Stimulated activated naive CD8-positive, alpha-beta T cell treated with anti-CD3 and anti-CD28 coated beads, Interleukin-15, amount 100 ng/mL, for 72 hours (primary cell): ENCODE measurements around the gene USF2.

ENCODE experiments used
- ATAC-seq: fragments of 150-1000 bp; cut with Tn5 transposase; 2 replicates; pipeline ENCODE4 v1.10.0; 2021; ENCODE audit warnings: mild to moderate bottlenecking, moderate library complexity
- DNase-seq, 2 donors: peaks; one replicate each; pipeline ENCODE4 v3.0.0; 2021 to 2022
- H3K27ac Mint-ChIP-seq, 2 donors: one replicate each; pipeline ENCODE4 v1.8.0; 2022; ENCODE audit warnings: mild to moderate bottlenecking in 2 of 2, mixed read lengths in 2 of 2, moderate library complexity in 2 of 2
- H3K27me3 Mint-ChIP-seq: one replicate; pipeline ENCODE4 v1.8.0; 2022; ENCODE audit warnings: mixed read lengths
- H3K4me1 Mint-ChIP-seq: one replicate; pipeline ENCODE4 v1.8.0; 2022; ENCODE audit warnings: mild to moderate bottlenecking, mixed read lengths
- H3K4me3 Mint-ChIP-seq, 2 donors: one replicate each; pipeline ENCODE4 v1.8.0; 2022; ENCODE audit warnings: mild to moderate bottlenecking in 2 of 2, mixed read lengths in 2 of 2, moderate library complexity in 1 of 2
- H3K9me3 Mint-ChIP-seq, 2 donors: one replicate each; pipeline ENCODE4 v1.8.0; 2022; ENCODE audit warnings: mixed read lengths in 2 of 2

Gene USF2

DNA sequence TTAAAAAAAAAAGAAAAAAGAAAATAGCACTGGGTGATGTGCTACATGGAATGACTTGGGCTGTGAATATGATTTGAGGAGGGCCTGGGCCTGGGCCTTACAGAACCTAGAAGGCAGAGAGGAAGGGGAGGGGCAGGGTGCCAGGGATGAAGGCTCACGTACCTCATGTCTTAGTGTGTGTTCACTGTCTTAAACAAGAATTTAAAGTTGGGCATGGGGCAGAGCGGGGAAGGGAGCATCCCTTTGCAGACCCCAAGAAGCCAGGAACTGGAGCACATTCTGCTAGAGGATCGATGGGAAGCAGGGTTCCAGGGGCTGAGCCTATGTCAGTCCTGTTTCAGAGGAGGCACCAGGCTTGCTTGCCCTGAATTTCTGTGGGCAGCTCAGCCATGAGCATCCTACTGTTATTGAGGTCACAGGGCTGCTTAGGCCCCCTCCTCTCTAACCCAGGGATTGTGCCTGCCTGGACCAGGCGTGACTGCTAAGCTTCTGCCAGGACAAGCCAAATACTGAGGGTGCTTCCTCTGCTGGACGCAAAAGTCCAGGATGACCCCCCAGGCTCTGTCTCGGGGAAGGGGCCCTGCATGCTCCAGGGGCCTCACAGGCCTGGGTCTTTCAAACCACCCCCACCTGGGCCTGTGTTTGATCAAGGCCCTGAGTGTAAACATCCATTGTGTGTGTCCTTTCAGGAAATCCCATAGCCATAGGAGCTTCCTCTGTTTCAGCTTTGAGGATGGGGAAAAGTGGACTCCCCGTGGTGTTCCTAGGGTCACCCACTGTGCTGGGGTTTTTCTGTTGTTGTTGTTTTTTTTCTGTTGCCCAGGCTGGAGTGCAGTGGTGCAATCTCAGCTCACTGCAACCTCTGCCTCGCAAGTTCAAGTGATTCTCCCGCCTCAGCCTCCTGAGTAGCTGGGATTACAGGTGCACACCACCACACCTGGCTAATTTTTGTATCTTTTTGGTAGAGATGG is 15.2 kb upstream of the USF2 start:
- Mint-ChIP-seq H3K27me3 (no peaks in the 10 kb centered on the region), H3K9me3 (no peaks in the 10 kb centered on the region), H3K4me3 (no peak overlapping the region), H3K27ac (peak overlapping the region in 1 of 2 donors; percentile 63), H3K4me1 (peaks cover 80% of the 10 kb centered on the region)
- ATAC-seq, result no peak
- peak in 1 of 2 donors; percentile 4 for DNase-seq

DNA sequence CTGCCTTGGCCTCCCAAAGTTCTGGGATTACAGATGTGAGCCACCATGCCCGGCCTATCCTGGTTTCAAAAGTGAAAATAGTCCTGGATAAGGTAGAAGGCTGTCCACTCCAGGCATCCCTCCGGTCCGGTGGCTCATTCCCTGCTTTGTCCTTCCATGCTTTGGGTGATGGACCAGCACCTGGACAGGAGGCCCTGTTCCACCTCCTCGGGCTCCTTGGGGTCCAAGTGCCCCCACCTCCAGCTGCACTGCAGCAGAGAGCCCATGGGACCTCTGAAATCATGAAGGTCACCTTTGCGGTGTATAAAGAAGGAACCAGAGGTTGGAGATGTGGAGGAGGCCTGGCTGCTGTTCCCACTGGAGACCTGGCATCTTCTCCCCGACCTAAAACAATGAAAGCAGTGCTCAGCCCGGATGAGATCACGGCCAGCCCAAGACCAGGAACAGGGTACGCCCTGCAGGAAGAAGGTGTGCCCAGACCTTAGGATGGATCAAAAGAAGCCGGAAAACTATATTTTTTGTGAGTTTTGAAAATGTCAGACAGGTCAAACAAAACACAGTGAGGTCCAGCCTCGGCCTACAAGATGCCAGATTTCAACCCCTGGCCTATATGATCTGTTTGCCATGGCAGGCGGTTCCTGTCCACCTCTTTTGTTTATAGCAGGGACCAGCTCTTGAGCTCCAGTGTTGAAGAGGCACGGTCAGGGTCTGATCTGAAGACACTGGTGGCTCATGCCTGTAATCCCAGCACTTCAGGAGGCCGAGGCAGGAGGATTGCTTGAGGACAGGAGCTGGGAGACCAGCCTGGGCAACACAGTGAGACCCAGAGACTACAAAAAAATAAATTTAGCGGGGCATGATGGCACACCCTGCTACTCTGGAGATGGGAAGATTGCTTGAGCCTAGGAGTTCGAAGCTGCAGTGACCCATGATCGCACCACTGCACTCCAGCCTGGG is 14.1 kb upstream of the USF2 start:
- no peaks in the 10 kb centered on the region for H3K27me3 Mint-ChIP-seq
- no peak for ATAC-seq
- DNase-seq, result peak in 1 of 2 donors; percentile 7
- no peak overlapping the region for H3K4me3 Mint-ChIP-seq
- peaks cover 76% of the 10 kb centered on the region for H3K4me1 Mint-ChIP-seq
- H3K9me3 Mint-ChIP-seq, result no peaks in the 10 kb centered on the region
- no peak overlapping the region for H3K27ac Mint-ChIP-seq

DNA sequence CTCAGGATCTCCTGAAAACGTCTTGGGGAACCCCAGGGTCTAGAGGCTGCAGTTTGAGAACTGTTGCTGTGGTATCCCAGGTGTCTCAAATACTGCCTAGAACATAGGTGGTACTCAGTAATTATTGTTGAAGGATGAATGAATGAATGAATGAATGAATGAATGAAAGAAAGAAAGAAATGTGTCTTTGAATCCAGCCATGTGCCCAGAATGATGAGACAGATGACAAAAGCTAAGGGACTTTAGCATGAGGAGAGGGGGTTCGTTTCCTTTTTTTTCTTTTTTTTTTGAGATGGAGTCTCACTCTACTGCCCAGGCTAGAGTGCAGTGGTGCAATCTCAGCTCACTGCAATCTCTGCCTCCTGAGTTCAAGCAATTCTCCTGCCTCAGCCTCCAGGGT is 12.2 kb upstream of the USF2 start:
- DNase-seq (no peak), ATAC-seq (no peak)
- no peak overlapping the region for H3K27ac Mint-ChIP-seq
- peaks cover 65% of the 10 kb centered on the region for H3K4me1 Mint-ChIP-seq
- H3K9me3 Mint-ChIP-seq, result no peaks in the 10 kb centered on the region
- no peaks in the 10 kb centered on the region for H3K27me3 Mint-ChIP-seq
- no peak overlapping the region for H3K4me3 Mint-ChIP-seq

DNA sequence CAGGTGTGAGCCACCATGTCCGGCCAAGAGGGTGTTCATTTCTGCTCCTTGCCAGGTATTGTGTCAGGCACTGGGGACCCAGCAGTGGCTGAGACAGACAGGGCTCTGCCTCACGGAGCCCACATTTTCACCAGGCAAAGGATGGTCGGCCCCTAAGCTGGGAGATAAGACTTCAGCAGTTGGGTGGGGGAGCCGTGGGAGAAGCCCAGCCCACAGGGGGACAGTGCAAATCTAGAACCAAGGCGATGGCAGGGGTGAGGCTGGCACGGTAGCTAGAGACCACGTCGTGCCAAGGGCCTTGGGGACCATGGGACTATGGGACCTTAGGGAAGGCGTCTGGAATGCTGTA is 11.7 kb upstream of the USF2 start:
- DNase-seq (peak in 1 of 2 donors; percentile 5), ATAC-seq (no peak)
- Mint-ChIP-seq H3K4me1 (peaks cover 64% of the 10 kb centered on the region), H3K27me3 (no peaks in the 10 kb centered on the region), H3K27ac (peak overlapping the region in 1 of 2 donors; percentile 88), H3K9me3 (no peaks in the 10 kb centered on the region), H3K4me3 (no peak overlapping the region)

DNA sequence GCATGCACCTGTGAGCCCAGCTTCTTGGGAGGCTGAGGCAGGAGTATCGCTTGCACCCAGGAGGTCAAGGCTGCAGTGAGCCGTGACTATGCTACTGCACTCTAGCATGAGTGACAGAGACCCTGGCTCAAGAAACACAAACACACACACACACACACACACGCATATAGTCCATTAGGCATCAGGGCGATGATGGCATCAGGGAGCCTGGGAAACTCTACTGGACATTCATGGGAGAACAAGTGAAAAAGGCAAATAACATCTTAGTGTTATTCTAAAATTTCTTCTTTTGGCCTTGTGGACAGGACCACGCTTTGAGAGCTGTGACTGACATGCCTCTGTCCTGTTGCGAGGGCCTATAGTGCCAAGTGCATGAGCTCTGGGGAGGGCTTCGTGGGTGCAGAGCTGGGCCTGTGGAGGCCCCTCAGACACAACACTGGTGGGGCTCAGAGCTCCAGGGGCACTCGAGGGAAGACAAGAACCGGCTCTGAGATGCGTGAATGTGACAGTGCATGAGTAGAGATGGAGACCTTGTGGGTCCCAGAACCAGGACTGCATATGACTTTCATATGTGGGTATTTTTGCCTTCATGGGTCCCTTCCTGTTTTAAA is 8.0 kb upstream of the USF2 start:
- ATAC-seq (no peak), DNase-seq (peak in 1 of 2 donors; percentile 5)
- H3K27ac Mint-ChIP-seq, result peak overlapping the region in 1 of 2 donors; percentile 50
- no peaks in the 10 kb centered on the region for H3K27me3 Mint-ChIP-seq
- H3K4me3 Mint-ChIP-seq, result no peak overlapping the region
- peaks cover 51% of the 10 kb centered on the region for H3K4me1 Mint-ChIP-seq
- H3K9me3 Mint-ChIP-seq, result no peaks in the 10 kb centered on the region

DNA sequence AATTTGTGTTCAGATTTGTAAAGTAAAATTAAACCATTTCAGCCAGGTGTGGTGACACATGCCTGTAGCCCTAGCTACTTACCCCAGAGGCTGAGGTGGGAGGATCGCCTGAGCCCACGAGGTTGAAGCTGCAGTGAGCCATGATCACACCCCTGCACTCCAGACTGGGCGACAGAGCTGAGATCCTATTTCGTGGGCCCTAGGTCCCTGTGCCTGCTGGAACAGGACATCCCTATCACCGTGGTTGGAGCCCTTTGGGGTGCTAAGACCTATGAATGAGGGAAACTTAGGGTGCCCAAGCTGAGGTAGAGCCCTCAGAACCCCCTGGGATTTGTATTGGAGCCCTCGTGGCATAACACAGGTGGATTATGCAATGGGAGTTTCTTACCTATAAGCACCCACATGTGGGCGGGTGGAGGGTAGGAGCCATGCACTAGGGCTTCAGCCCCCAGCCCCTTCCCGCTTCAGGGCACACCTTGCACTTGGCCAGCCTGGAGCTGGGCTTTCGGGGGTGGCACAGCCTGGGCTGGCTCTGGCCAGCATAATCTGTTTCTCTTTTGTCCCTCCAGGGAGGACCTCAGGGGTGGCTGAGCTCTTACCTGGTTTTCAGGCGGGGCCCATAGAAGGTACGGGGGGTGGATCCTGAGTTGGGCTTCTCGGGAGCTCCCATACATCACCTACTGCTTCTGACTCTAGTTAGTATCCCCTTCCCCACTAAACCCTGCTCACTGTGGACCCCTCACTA is 7.2 kb upstream of the USF2 start:
- peaks cover 54% of the 10 kb centered on the region for H3K4me1 Mint-ChIP-seq
- no peak overlapping the region for H3K4me3 Mint-ChIP-seq
- no peak for ATAC-seq
- peak in 1 of 2 donors; percentile 8 for DNase-seq
- H3K27me3 Mint-ChIP-seq, result no peaks in the 10 kb centered on the region
- peak overlapping the region in 1 of 2 donors; percentile 50 for H3K27ac Mint-ChIP-seq
- no peaks in the 10 kb centered on the region for H3K9me3 Mint-ChIP-seq

DNA sequence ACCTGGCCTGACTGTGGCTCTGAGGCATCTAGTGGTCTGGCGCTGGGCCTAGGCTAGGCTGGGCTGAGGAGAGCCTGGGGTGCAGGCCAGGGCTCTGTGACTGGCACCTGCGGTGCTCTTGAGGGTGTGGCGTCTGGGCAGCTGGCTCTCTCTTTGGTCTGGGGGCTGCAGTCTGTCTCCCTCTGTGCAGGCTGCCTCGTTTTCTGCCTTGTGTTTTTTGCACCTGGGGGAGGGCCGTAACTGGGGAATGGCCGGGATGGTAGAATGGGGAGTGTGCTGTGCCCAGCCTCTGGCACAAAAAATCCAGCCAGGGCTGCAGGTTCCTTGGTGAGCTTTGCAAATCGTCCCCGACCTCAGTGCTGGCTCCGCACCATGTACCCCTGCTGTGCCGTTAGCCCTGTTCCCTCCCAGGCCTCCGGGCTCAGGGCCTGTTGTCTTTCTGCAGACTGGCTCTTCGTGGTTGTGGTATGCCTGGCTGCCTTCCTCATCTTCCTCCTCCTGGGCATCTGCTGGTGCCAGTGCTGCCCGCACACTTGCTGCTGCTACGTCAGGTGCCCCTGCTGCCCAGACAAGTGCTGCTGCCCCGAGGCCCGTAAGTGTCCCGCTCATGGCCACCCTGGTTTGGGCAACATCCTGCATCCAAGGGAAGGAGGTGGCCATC is 6.5 kb upstream of the USF2 start:
- Mint-ChIP-seq H3K27ac (no peak overlapping the region), H3K9me3 (no peaks in the 10 kb centered on the region), H3K4me3 (no peak overlapping the region), H3K4me1 (peaks cover 51% of the 10 kb centered on the region), H3K27me3 (no peaks in the 10 kb centered on the region)
- DNase-seq, result peak in 1 of 2 donors; percentile 7
- no peak for ATAC-seq

DNA sequence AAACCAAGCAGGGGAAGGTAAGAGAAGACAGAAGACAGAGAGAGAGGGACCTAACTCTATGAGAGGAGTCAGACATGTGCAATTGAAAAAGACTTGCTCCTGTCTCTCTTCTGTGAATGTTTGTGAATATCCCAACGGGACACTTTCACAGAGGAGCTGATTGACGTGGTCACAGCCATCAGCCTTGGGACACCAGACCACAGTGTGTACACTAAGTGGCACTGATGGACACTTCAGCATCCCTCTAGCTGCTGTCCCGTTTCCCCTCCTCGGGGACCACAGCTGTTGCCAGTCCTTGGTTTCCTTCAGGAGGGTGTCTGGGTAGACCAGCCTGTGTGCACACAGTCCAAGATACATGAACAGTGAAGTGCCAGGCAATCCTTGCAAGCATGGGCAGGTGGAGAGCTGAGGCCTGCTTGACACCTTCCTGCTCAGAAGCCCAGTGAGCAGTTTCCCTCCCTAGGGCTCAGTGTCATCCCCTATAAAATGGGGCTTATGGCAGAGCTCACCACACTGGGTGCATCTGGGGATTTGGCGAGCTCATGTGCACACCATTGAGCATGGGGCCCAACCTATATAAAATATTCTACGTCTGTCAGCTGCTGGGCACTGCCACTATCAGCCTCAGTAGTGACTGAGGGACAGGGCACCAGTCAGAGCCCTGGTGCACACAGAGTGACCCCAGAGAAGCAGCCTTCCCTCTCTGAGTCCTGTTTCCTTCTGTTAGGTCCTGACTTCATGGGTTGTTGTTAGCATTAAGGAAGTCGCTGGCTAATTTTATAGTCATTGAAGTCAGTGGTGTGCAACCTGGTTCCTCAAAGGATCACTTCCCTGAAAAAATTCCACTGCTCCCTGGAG is 4.3 kb upstream of the USF2 start:
- peak overlapping the region in 1 of 2 donors; percentile 8 for H3K27ac Mint-ChIP-seq
- no peaks in the 10 kb centered on the region for H3K9me3 Mint-ChIP-seq
- peaks cover 38% of the 10 kb centered on the region for H3K4me1 Mint-ChIP-seq
- H3K27me3 Mint-ChIP-seq, result no peaks in the 10 kb centered on the region
- no peak for DNase-seq
- no peak overlapping the region for H3K4me3 Mint-ChIP-seq
- ATAC-seq, result no peak

DNA sequence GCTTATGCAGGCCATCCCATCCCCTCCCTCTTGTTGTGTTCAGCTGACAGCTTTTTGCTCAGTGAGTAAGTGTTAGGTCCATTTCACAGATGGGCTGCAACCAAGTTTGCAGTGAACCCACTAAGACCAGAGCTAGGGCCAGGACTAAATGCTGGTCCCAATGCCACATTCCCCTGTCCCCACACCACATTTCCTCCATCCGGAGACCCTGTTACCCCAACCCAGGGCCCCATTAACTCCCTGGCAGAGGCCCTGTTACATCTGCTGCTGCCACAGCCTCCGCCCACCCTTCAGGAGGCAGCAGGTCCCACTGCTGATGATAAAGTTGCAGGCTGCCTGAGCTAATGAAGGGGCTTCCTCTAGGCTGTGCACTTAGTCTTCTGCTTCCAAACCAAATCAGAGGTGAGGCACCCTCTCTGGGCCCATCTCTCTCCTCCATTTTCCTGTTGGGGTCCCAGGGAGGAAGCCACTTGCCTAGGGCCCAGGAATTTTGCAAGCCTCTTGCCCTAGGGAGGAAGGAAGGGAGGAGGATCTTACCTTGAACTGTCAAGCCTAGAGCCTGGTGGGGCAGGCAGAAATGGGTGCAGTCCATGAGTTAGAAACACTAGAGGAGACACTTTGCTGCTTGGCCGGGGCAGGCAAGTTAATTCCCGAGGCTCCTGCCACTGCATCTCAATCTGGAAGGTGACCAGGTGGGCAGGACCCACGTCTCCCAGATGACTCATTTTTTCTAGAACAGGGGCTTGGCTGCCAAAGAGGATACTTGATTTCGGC is 3.4 kb upstream of the USF2 start:
- peaks cover 41% of the 10 kb centered on the region for H3K4me1 Mint-ChIP-seq
- no peaks in the 10 kb centered on the region for H3K27me3 Mint-ChIP-seq
- H3K27ac Mint-ChIP-seq, result no peak overlapping the region
- ATAC-seq (no peak), DNase-seq (no peak)
- peak overlapping the region; percentile 8 to 99 for H3K4me3 Mint-ChIP-seq
- no peaks in the 10 kb centered on the region for H3K9me3 Mint-ChIP-seq

DNA sequence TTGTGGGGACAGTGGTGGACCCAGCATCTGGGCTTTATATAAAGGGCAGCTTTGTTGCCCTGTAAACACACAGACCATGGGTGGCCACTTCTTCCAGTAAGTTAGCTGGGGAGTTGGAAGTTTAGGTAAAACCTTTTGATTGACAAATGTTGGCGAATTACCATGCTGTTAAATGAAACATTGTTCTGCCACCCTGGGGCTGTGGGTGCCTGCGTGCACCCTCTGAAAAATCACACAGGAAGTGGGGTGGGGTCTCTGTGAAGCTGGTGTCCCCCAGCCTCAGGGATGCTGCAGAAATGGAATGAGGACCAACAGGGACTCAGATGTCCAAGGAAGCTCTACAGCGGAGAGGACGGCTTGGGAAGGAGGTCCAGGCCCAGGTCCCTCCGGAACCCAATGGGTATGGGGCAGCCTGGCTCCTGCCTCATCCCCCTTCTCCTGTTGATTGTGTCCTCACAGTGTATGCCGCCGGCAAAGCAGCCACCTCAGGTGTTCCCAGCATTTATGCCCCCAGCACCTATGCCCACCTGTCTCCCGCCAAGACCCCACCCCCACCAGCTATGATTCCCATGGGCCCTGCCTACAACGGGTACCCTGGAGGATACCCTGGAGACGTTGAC is 2.8 kb upstream of the USF2 start:
- Mint-ChIP-seq H3K27me3 (no peaks in the 10 kb centered on the region), H3K4me1 (peaks cover 44% of the 10 kb centered on the region), H3K27ac (peak overlapping the region; percentile 46 to 88), H3K9me3 (no peaks in the 10 kb centered on the region), H3K4me3 (peak overlapping the region; percentile 96 to 99)
- ATAC-seq, result no peak
- no peak for DNase-seq

DNA sequence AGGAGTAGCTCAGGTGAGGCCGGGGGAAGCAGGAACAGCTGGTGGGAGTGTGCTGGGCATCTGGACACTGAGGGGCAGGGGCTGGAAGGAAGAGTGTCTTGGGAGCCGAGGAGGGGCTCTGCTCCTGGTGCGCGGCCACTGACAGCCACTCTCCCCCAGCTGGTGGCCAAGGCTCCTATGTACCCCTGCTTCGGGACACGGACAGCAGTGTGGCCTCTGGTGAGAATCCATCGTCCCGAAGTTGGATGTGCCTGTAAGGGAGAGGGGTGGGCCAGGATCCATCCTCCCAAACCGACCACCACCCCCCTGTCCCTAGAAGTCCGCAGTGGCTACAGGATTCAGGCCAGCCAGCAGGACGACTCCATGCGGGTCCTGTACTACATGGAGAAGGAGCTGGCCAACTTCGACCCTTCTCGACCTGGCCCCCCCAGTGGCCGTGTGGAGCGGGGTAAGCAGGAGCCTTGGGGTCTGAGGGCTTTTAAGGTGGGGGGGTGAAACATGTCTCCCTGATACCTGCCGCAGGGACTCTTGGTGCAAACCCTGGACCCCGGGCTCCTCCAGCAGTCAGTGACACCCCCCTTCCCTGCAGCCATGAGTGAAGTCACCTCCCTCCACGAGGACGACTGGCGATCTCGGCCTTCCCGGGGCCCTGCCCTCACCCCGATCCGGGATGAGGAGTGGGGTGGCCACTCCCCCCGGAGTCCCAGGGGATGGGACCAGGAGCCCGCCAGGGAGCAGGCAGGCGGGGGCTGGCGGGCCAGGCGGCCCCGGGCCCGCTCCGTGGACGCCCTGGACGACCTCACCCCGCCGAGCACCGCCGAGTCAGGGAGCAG is 2.0 kb upstream of the USF2 start:
- Mint-ChIP-seq H3K4me3 (peak overlapping the region; percentile 96 to 99), H3K9me3 (no peaks in the 10 kb centered on the region), H3K27ac (peak overlapping the region; percentile 97 to 98), H3K27me3 (no peaks in the 10 kb centered on the region), H3K4me1 (peaks cover 43% of the 10 kb centered on the region)
- DNase-seq, result no peak
- no peak for ATAC-seq

DNA sequence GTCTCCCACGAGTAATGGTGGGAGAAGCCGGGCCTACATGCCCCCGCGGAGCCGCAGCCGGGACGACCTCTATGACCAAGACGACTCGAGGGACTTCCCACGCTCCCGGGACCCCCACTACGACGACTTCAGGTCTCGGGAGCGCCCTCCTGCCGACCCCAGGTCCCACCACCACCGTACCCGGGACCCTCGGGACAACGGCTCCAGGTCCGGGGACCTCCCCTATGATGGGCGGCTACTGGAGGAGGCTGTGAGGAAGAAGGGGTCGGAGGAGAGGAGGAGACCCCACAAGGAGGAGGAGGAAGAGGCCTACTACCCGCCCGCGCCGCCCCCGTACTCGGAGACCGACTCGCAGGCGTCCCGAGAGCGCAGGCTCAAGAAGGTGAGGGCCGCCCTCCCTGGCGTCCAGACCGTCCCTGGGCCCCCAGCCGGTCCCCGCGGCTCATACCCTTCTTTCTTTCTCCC is 1.4 kb upstream of the USF2 start:
- Mint-ChIP-seq H3K4me3 (peak overlapping the region; percentile 96 to 99), H3K27ac (peak overlapping the region; percentile 97 to 98), H3K4me1 (peaks cover 49% of the 10 kb centered on the region), H3K27me3 (no peaks in the 10 kb centered on the region), H3K9me3 (no peaks in the 10 kb centered on the region)
- ATAC-seq, result peak; percentile 10
- peak in 1 of 2 donors; percentile 53 for DNase-seq
